ACHN (cell line): ENCODE data around the gene CUBN.
"Not testable (repeated sequence)": the region's sequence is repeated elsewhere in the genome, so short reads cannot be mapped to it uniquely, and the experiment has no call there.

Experiments
- DNase-seq: peaks from one replicate; pipeline ENCODE4 v3.0.0-alpha.2; 2015
- in situ Hi-C: cut with HindIII; loops from 2 replicates; pipeline ENCODE4 v1.10.0; 2017; ENCODE audit warnings: low sequenced_read_pairs, low pct_ligation_motif_present, low pct_unique_long_range_greater_than_20kb

CUBN gene

GRCh38 chr10:16845248-16845647, 284.4 kb downstream of the CUBN start:
- in situ Hi-C loops: no loop called here

GRCh38 chr10:16843252-16843870, 286.2 kb downstream of the CUBN start:
- DNase-seq: peak; percentile 74
- in situ Hi-C loops: no loop called here

More at GRCh38 chr10:16845248-16845647, 284.4 kb downstream of the CUBN start:
- no peak for DNase-seq

- in situ Hi-C loops: no loop called here
Measured at GRCh38 chr10:16835228-16835627, 294.4 kb downstream of the CUBN start.

GRCh38 chr10:16832351-16833080, 297.1 kb downstream of the CUBN start:
- in situ Hi-C loops: no loop called here
- DNase-seq: peak; percentile 59

More at GRCh38 chr10:16835228-16835627, 294.4 kb downstream of the CUBN start:
- DNase-seq: no peak

- DNase-seq: no peak
- in situ Hi-C loops: no loop called here
Measured at GRCh38 chr10:16828701-16829175, 300.9 kb downstream of the CUBN start.

- in situ Hi-C loops: no loop called here
- peak; percentile 77 for DNase-seq
Measured at GRCh38 chr10:16828114-16828568, 301.5 kb downstream of the CUBN start.

- in situ Hi-C loops, DNase-seq: not testable (repeated sequence)
Measured at GRCh38 chr10:16827474-16827873, 302.1 kb downstream of the CUBN start.

- in situ Hi-C loops: no loop called here
- no peak for DNase-seq
Measured at GRCh38 chr10:16822726-16823360, 306.8 kb downstream of the CUBN start.

- in situ Hi-C loops: no loop called here
Measured at GRCh38 chr10:16822027-16822426, 307.6 kb downstream of the CUBN start.

GRCh38 chr10:16820421-16820820, 309.2 kb downstream of the CUBN start:
- DNase-seq: no peak
- in situ Hi-C loops: no loop called here

More at GRCh38 chr10:16822027-16822426, 307.6 kb downstream of the CUBN start:
- DNase-seq: no peak

GRCh38 chr10:16820018-16820417, 309.6 kb downstream of the CUBN start:
- in situ Hi-C loops: no loop called here
- no peak for DNase-seq

- in situ Hi-C loops: no loop called here
- DNase-seq: no peak
Measured at GRCh38 chr10:16819436-16819835, 310.2 kb downstream of the CUBN start.

GRCh38 chr10:16819026-16819425, 310.6 kb downstream of the CUBN start:
- in situ Hi-C loops: no loop called here
- DNase-seq: no peak

- peak; percentile 99 for DNase-seq
- in situ Hi-C loops: no loop called here
Measured at GRCh38 chr10:16817125-16818019, 312.2 kb downstream of the CUBN start, which contains the start of gene RSU1. Gene RSU1, minus strand, starts transcription at chr10:16817424. Its CDS starts 343 bp downstream, at chr10:16817081.

GRCh38 chr10:16816830-16817124, 312.8 kb downstream of the CUBN start:
- no peak for DNase-seq
- in situ Hi-C loops: no loop called here

- in situ Hi-C loops: no loop called here
- DNase-seq: no peak
Measured at GRCh38 chr10:16816171-16816570, 313.4 kb downstream of the CUBN start.

- no peak for DNase-seq
- in situ Hi-C loops: no loop called here
Measured at GRCh38 chr10:16814012-16814411, 315.6 kb downstream of the CUBN start.

- in situ Hi-C loops: no loop called here
- no peak for DNase-seq
Measured at GRCh38 chr10:16812676-16813075, 316.9 kb downstream of the CUBN start.
